HepG2 (cell line): Measurements from ENCODE around the gene MORN1. TPM values are rescaled to one million over a fixed set of nuclear protein-coding genes. Genes with fewer than 3 reads are reported as not detected.

Experiments used
- AGO1 ChIP-seq: fragments of 200-400 bp; formaldehyde crosslinking; IDR thresholded peaks from 2 replicates; pipeline ENCODE4 v1.6.1; 2017; ENCODE audit warnings: mild to moderate bottlenecking, low read depth, low read length, moderate library complexity; ENCODE audit not compliant: poor library complexity, severe bottlenecking
- ARID4A ChIP-seq: sonication (generic); formaldehyde crosslinking; IDR thresholded peaks from 2 replicates; pipeline ENCODE4 v1.5.0; 2020; ENCODE audit warnings: mild to moderate bottlenecking, missing genetic modification reagents, borderline replicate concordance
- ATF5 ChIP-seq: sonication (generic); formaldehyde crosslinking; IDR thresholded peaks from 2 replicates; pipeline ENCODE4 v1.4.0; 2020; ENCODE audit warnings: mild to moderate bottlenecking, low read depth, missing genetic modification reagents
- ATF7-NPFF ChIP-seq: sonication (generic); formaldehyde crosslinking; IDR thresholded peaks from 2 replicates; pipeline ENCODE4 v1.8.1; 2023; ENCODE audit warnings: mild to moderate bottlenecking, low read depth, missing genetic modification reagents, moderate library complexity
- ELF1 ChIP-seq: sonication (generic); formaldehyde crosslinking; IDR thresholded peaks from 2 replicates; pipeline ENCODE4 v1.4.0; 2020; ENCODE audit warnings: missing genetic modification reagents
- MYC ChIP-seq: sonication (generic); formaldehyde crosslinking; IDR thresholded peaks from 2 replicates; pipeline ENCODE4 v1.9.0; 2021; ENCODE audit warnings: missing genetic modification reagents, borderline replicate concordance
- NFKBIZ ChIP-seq: IDR thresholded peaks from 2 replicates; pipeline ENCODE4 v1.6.1; 2018; ENCODE audit warnings: missing genetic modification reagents, missing compliant biosample characterization
- NONO ChIP-seq, 2 experiments: fragments of 450-650 bp in 1 of 2; sonication (generic) in 1 of 2; formaldehyde crosslinking in 1 of 2; IDR thresholded peaks in 1 of 2; conservative IDR thresholded peaks in 1 of 2; 2 replicates each; pipeline versions ENCODE4 v1.6.1 to v1.8.0; 2017 to 2022; ENCODE audit warnings: mild to moderate bottlenecking in 1 of 2, missing genetic modification reagents in 1 of 2, moderate library complexity in 1 of 2
- PHF5A ChIP-seq: IDR thresholded peaks from one replicate; pipeline ENCODE4 v1.6.1; 2018; ENCODE audit warnings: low read depth, missing genetic modification reagents; ENCODE audit not compliant: unreplicated experiment
- RFXANK ChIP-seq: IDR thresholded peaks from 2 replicates; pipeline ENCODE4 v1.6.1; 2016
- SP5 ChIP-seq: IDR thresholded peaks from 2 replicates; pipeline ENCODE4 v1.6.1; 2016; ENCODE audit warnings: low read depth, borderline replicate concordance
- XRCC5 ChIP-seq: fragments of 200-400 bp; formaldehyde crosslinking; optimal IDR thresholded peaks from 2 replicates; pipeline ENCODE3; 2017; ENCODE audit warnings: mild to moderate bottlenecking, low read length
- ZNF30 ChIP-seq: sonication (generic); formaldehyde crosslinking; IDR thresholded peaks from 2 replicates; pipeline ENCODE4 v1.5.0; 2020; ENCODE audit warnings: mild to moderate bottlenecking, missing genetic modification reagents
- ZNF670 ChIP-seq: sonication (generic); formaldehyde crosslinking; IDR thresholded peaks from 2 replicates; pipeline ENCODE4 v1.8.0; 2022; ENCODE audit warnings: mild to moderate bottlenecking, missing genetic modification reagents, borderline replicate concordance
- ZNF720 ChIP-seq: sonication (generic); formaldehyde crosslinking; IDR thresholded peaks from 2 replicates; pipeline ENCODE4 v1.4.0; 2020; ENCODE audit warnings: missing genetic modification reagents
- ZNF761 ChIP-seq: sonication (generic); formaldehyde crosslinking; conservative IDR thresholded peaks from 2 replicates; pipeline ENCODE4 v1.4.0; 2020; ENCODE audit warnings: mild to moderate bottlenecking, missing genetic modification reagents
- polyA plus RNA-seq, 8 experiments: library from polyadenylated mRNA; depleted of rRNA in 3 of 8; stranded (reverse) in 7 of 8; unstranded in 1 of 8; fragments of >200 nt; fragmentation: Illumina TruSeq in 4 of 8; extraction: Trizol in 4 of 8; gene quantifications; 2 replicates each; pipeline versions ENCODE4 v1.2.1 to v1.2.3, GENCODE V29; 2011 to 2016; ENCODE audit warnings: low read depth in 4 of 8, missing spikeins in 1 of 8, mixed read lengths in 1 of 8; ENCODE audit not compliant: insufficient read depth in 1 of 8
- total RNA-seq, 5 experiments: library from RNA; depleted of rRNA; stranded (reverse); fragments of >200 nt; fragmentation: Illumina TruSeq; extraction: Trizol; gene quantifications; 2 replicates each; pipeline ENCODE4 v1.2.3, GENCODE V29; 2016; ENCODE audit warnings: low read depth in 1 of 5
- TF ChIP-seq, protein P1 (sequence below): sonication (generic); formaldehyde crosslinking; IDR thresholded peaks from 2 replicates; pipeline ENCODE4 v1.5.1; 2020; ENCODE audit warnings: missing genetic modification reagents, mild to moderate bottlenecking, borderline replicate concordance
- TF ChIP-seq, protein P2 (sequence below): sonication (generic); formaldehyde crosslinking; IDR thresholded peaks from 2 replicates; pipeline ENCODE4 v1.5.1; 2020; ENCODE audit warnings: missing genetic modification reagents, mild to moderate bottlenecking, borderline replicate concordance

Gene MORN1
- total and polyA plus RNA-seq, 2 of the 13 experiments (the other 11 are each of a cell fraction or from before 2014, with no cell fraction given) = 3.1 to 6.5 TPM

- TF ChIP-seq PHF5A = no peak
- no peak for TF ChIP-seq ATF5 (CRISPR knock-in tag)
- TF ChIP-seq ZNF761 (CRISPR knock-in tag) = no peak; the same call in 1 of the 2 replicates
- TF ChIP-seq ARID4A = peak; percentile 98
- TF ChIP-seq ELF1 = peak; percentile 91
- no peak for TF ChIP-seq NONO (IDR thresholded peaks at IDR 0.05)
- peak; percentile 70 for TF ChIP-seq NONO (CRISPR knock-in tag; conservative IDR thresholded peaks at IDR 0.05)
- TF ChIP-seq XRCC5 = peak; percentile 54
- TF ChIP-seq ZNF720 (CRISPR knock-in tag) = no peak
- peak; percentile 62; the same call in 1 of the 2 replicates for TF ChIP-seq MYC (CRISPR knock-in tag)
- TF ChIP-seq ZNF30 (CRISPR knock-in tag) = no peak
- no peak for TF ChIP-seq RFXANK (CRISPR knock-in tag)
- no peak for TF ChIP-seq AGO1
- peak; percentile 77; the same call in 1 of the 2 replicates for TF ChIP-seq ZNF670 (CRISPR knock-in tag)
- TF ChIP-seq NFKBIZ = no peak
- TF ChIP-seq, protein P1, sequence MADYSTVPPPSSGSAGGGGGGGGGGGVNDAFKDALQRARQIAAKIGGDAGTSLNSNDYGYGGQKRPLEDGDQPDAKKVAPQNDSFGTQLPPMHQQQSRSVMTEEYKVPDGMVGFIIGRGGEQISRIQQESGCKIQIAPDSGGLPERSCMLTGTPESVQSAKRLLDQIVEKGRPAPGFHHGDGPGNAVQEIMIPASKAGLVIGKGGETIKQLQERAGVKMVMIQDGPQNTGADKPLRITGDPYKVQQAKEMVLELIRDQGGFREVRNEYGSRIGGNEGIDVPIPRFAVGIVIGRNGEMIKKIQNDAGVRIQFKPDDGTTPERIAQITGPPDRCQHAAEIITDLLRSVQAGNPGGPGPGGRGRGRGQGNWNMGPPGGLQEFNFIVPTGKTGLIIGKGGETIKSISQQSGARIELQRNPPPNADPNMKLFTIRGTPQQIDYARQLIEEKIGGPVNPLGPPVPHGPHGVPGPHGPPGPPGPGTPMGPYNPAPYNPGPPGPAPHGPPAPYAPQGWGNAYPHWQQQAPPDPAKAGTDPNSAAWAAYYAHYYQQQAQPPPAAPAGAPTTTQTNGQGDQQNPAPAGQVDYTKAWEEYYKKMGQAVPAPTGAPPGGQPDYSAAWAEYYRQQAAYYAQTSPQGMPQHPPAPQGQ (CRISPR knock-in tag) = no peak
- peak; percentile 48; the same call in 1 of the 2 replicates for TF ChIP-seq SP5 (CRISPR knock-in tag)
- TF ChIP-seq, protein P2, sequence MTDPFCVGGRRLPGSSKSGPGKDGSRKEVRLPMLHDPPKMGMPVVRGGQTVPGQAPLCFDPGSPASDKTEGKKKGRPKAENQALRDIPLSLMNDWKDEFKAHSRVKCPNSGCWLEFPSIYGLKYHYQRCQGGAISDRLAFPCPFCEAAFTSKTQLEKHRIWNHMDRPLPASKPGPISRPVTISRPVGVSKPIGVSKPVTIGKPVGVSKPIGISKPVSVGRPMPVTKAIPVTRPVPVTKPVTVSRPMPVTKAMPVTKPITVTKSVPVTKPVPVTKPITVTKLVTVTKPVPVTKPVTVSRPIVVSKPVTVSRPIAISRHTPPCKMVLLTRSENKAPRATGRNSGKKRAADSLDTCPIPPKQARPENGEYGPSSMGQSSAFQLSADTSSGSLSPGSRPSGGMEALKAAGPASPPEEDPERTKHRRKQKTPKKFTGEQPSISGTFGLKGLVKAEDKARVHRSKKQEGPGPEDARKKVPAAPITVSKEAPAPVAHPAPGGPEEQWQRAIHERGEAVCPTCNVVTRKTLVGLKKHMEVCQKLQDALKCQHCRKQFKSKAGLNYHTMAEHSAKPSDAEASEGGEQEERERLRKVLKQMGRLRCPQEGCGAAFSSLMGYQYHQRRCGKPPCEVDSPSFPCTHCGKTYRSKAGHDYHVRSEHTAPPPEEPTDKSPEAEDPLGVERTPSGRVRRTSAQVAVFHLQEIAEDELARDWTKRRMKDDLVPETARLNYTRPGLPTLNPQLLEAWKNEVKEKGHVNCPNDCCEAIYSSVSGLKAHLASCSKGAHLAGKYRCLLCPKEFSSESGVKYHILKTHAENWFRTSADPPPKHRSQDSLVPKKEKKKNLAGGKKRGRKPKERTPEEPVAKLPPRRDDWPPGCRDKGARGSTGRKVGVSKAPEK (CRISPR knock-in tag) = no peak
- 0 out of 2 replicates have a peak, but pooled peaks have one; percentile 51 for TF ChIP-seq ATF7-NPFF (CRISPR knock-in tag)
Measured at GRCh38 chr1:2391041-2391930, at the start of gene MORN1, which contains the start of gene RER1 (continued).
